Measurements from ENCODE around the gene CTIF. TPM values are rescaled to one million over a fixed set of nuclear protein-coding genes. Genes with fewer than 3 reads are reported as not detected.

Gene CTIF
- total RNA-seq, 2 donors from 2014 or later, result 4.6 to 4.7 TPM

GRCh38 chr18:48818329-48819254 is 279.8 kb downstream of the CTIF start:
- H3K9me3 Mint-ChIP-seq, result no peaks in the 10 kb centered on the region
- ATAC-seq (replicated peaks in 1 of 2) (no peak), DNase-seq (no peak)
- H3K4me3 Mint-ChIP-seq, result no peak overlapping the region
- H3K4me1 Mint-ChIP-seq (ENCODE audit: low read depth), result peaks cover 64% of the 10 kb centered on the region
- no peak overlapping the region for H3K27ac Mint-ChIP-seq
- no peaks in the 10 kb centered on the region for H3K27me3 Mint-ChIP-seq (ENCODE audit: low read depth)
- H3K36me3 Mint-ChIP-seq (ENCODE audit: insufficient read depth in 2 of 2), result no peaks in the 10 kb centered on the region

- DNase-seq (no peak), ATAC-seq (replicated peaks in 1 of 2) (no peak)
- H3K4me1 Mint-ChIP-seq (ENCODE audit: low read depth), result peaks cover 57% of the 10 kb centered on the region
- H3K36me3 Mint-ChIP-seq (ENCODE audit: insufficient read depth in 2 of 2), result no peaks in the 10 kb centered on the region
- H3K4me3 Mint-ChIP-seq, result no peak overlapping the region
- no peaks in the 10 kb centered on the region for H3K27me3 Mint-ChIP-seq (ENCODE audit: low read depth)
- no peak overlapping the region for H3K27ac Mint-ChIP-seq
- H3K9me3 Mint-ChIP-seq, result no peaks in the 10 kb centered on the region
Observed at GRCh38 chr18:48819276-48819675, 280.4 kb downstream of the CTIF start.

GRCh38 chr18:48819781-48820482 is 281.1 kb downstream of the CTIF start:
- H3K4me1 Mint-ChIP-seq (ENCODE audit: low read depth), result peaks cover 50% of the 10 kb centered on the region
- H3K36me3 Mint-ChIP-seq (ENCODE audit: insufficient read depth in 2 of 2), result no peaks in the 10 kb centered on the region
- no peak for ATAC-seq (replicated peaks in 1 of 2)
- no peaks in the 10 kb centered on the region for H3K27me3 Mint-ChIP-seq (ENCODE audit: low read depth)
- no peak overlapping the region for H3K27ac Mint-ChIP-seq
- no peak for DNase-seq
- H3K4me3 Mint-ChIP-seq, result peak overlapping the region; percentile 18 to 41
- no peaks in the 10 kb centered on the region for H3K9me3 Mint-ChIP-seq

- ATAC-seq (replicated peaks in 1 of 2) (peak; percentile 92 to 96), DNase-seq (peak; percentile 54 to 71)
- Mint-ChIP-seq H3K4me3 (peak overlapping the region; percentile 18 to 41), H3K27me3 (ENCODE audit: low read depth) (no peaks in the 10 kb centered on the region), H3K9me3 (no peaks in the 10 kb centered on the region), H3K4me1 (ENCODE audit: low read depth) (peaks cover 43% of the 10 kb centered on the region), H3K27ac (peak overlapping the region; percentile 5), H3K36me3 (ENCODE audit: insufficient read depth in 2 of 2) (no peaks in the 10 kb centered on the region)
Observed at GRCh38 chr18:48820483-48821250, 281.8 kb downstream of the CTIF start.

DNA sequence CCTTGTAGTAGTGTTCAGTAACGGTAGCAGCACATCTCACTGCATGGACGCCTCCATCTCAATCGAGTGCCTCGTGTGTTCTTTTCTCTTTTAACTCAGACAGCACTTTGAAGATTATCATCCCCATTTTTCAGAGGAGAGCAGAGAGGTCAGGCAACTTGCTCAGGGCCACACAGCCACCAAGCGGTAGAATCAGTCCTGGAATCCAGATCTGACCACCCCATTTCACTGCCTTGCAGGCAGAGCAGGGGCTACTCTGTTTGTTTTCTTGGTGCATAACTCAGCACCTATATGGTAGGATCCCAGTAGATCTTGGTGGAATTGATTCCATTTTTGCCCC is 282.4 kb downstream of the CTIF start:
- Mint-ChIP-seq H3K36me3 (ENCODE audit: insufficient read depth in 2 of 2) (no peaks in the 10 kb centered on the region), H3K4me1 (ENCODE audit: low read depth) (peaks cover 37% of the 10 kb centered on the region), H3K27me3 (ENCODE audit: low read depth) (no peaks in the 10 kb centered on the region), H3K9me3 (no peaks in the 10 kb centered on the region), H3K27ac (no peak overlapping the region), H3K4me3 (peak overlapping the region in 1 of 2 donors; percentile 41)
- ATAC-seq (replicated peaks in 1 of 2) (no peak), DNase-seq (no peak)

DNA sequence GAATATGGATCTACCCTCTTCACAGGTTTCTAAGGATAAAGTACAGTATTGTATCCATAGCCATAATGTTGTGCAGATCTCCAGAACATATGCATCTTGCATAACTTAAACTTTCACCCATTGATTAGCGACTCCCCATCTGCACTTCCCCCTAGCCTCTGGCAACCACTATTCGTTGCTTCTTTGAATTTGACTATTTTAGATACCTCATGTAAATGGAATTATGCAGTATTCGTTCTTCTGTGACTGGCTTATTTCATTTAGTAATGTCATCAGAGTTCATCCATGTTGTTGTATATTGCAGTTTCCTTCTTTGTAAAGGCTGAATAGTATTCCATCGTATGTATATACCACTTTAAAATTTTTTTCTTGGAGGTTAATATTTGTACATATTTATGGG is 283.0 kb downstream of the CTIF start:
- H3K4me3 Mint-ChIP-seq, result peak overlapping the region in 1 of 2 donors; percentile 3
- no peaks in the 10 kb centered on the region for H3K9me3 Mint-ChIP-seq
- ATAC-seq (replicated peaks in 1 of 2), result no peak
- peaks cover 32% of the 10 kb centered on the region for H3K4me1 Mint-ChIP-seq (ENCODE audit: low read depth)
- DNase-seq, result no peak
- no peaks in the 10 kb centered on the region for H3K36me3 Mint-ChIP-seq (ENCODE audit: insufficient read depth in 2 of 2)
- H3K27ac Mint-ChIP-seq, result peak overlapping the region; percentile 45
- no peaks in the 10 kb centered on the region for H3K27me3 Mint-ChIP-seq (ENCODE audit: low read depth)

DNA sequence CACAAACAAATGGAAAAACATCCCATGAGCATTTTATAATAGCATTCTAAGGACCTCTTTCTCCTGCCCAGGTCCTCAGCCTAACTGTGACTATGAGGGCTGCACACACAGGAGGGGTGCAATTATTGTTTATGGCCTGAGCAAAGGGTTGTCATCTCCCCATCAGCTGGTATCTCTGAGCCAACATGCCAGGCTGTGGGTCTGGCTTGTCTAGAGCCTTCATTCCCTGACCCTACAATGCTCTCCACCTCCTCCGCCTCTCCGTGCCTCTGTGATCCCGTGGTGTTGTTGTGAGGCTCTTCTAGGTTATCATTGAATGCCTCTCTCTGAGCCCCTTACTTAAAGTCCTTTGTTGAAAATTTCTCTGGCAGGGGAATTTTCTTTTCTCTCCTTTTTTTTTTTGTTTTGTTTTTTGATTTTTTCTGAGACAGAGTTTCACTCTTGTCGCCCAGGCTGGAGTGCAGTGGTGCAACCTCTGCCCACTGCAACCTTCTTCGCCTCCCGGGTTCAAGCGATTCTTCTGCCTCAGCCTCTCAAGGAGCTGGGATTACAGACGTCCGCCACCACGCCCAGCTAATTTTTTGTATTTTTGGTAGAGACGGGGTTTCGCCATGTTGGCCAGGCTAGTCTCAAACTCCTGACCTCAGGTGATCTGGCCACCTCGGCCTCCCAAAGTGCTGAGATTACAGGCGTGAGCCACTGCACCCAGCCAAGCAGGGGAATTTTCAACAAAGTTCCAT is 285.6 kb downstream of the CTIF start:
- Mint-ChIP-seq H3K9me3 (no peaks in the 10 kb centered on the region), H3K27ac (no peak overlapping the region), H3K4me3 (no peak overlapping the region), H3K4me1 (ENCODE audit: low read depth) (peaks cover 25% of the 10 kb centered on the region), H3K36me3 (ENCODE audit: insufficient read depth in 2 of 2) (no peaks in the 10 kb centered on the region), H3K27me3 (ENCODE audit: low read depth) (no peaks in the 10 kb centered on the region)
- DNase-seq (peak in 1 of 2 donors; percentile 0), ATAC-seq (replicated peaks in 1 of 2) (no peak)

DNA sequence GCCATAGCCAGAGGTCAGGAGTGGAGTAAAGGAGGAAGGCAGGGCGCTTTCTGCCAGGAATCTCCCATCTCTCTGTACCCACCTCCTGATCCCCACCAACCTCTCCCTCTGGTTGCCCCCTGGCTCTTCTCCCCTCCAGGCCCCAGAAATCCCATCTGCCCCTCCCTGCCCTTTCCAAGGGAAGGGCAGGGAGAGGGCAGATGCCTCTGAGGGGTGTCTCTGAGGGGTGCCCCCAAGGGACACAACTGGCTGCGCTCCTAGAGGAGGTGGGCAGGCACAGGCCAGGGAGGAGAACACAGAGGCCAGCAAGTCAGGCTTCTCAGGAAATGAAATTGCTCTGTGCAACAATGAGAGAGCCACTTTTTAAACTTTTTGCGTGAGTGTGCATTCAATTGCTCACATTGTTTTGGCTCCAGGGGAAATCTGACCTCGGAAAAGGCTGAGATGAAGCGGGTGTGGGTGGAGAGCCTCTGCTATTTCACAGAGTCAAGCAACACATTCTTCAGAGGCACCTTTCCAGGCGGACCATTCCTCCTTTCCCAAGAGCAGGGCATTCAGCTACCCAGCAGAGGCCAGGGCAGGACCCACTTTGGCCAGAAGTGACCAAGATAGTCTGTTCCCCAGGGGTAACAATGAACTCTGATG is 286.4 kb downstream of the CTIF start:
- no peaks in the 10 kb centered on the region for H3K9me3 Mint-ChIP-seq
- DNase-seq (peak in 1 of 2 donors; percentile 0), ATAC-seq (replicated peaks in 1 of 2) (no peak)
- no peak overlapping the region for H3K4me3 Mint-ChIP-seq
- no peaks in the 10 kb centered on the region for H3K27me3 Mint-ChIP-seq (ENCODE audit: low read depth)
- H3K27ac Mint-ChIP-seq, result no peak overlapping the region
- no peaks in the 10 kb centered on the region for H3K36me3 Mint-ChIP-seq (ENCODE audit: insufficient read depth in 2 of 2)
- peaks cover 18% of the 10 kb centered on the region for H3K4me1 Mint-ChIP-seq (ENCODE audit: low read depth)

GRCh38 chr18:48826271-48826670 is 287.4 kb downstream of the CTIF start:
- Mint-ChIP-seq H3K4me1 (ENCODE audit: low read depth) (peaks cover 14% of the 10 kb centered on the region), H3K27ac (no peak overlapping the region), H3K27me3 (ENCODE audit: low read depth) (no peaks in the 10 kb centered on the region), H3K9me3 (no peaks in the 10 kb centered on the region), H3K36me3 (ENCODE audit: insufficient read depth in 2 of 2) (no peaks in the 10 kb centered on the region), H3K4me3 (no peak overlapping the region)
- ATAC-seq (replicated peaks in 1 of 2), result no peak
- no peak for DNase-seq

- H3K27me3 Mint-ChIP-seq (ENCODE audit: low read depth), result no peaks in the 10 kb centered on the region
- H3K27ac Mint-ChIP-seq, result no peak overlapping the region
- H3K4me3 Mint-ChIP-seq, result no peak overlapping the region
- H3K9me3 Mint-ChIP-seq, result no peaks in the 10 kb centered on the region
- peaks cover 10% of the 10 kb centered on the region for H3K4me1 Mint-ChIP-seq (ENCODE audit: low read depth)
- no peak for DNase-seq
- ATAC-seq (replicated peaks in 1 of 2), result no peak
- no peaks in the 10 kb centered on the region for H3K36me3 Mint-ChIP-seq (ENCODE audit: insufficient read depth in 2 of 2)
Observed at GRCh38 chr18:48826806-48827205, 288.0 kb downstream of the CTIF start.

DNA sequence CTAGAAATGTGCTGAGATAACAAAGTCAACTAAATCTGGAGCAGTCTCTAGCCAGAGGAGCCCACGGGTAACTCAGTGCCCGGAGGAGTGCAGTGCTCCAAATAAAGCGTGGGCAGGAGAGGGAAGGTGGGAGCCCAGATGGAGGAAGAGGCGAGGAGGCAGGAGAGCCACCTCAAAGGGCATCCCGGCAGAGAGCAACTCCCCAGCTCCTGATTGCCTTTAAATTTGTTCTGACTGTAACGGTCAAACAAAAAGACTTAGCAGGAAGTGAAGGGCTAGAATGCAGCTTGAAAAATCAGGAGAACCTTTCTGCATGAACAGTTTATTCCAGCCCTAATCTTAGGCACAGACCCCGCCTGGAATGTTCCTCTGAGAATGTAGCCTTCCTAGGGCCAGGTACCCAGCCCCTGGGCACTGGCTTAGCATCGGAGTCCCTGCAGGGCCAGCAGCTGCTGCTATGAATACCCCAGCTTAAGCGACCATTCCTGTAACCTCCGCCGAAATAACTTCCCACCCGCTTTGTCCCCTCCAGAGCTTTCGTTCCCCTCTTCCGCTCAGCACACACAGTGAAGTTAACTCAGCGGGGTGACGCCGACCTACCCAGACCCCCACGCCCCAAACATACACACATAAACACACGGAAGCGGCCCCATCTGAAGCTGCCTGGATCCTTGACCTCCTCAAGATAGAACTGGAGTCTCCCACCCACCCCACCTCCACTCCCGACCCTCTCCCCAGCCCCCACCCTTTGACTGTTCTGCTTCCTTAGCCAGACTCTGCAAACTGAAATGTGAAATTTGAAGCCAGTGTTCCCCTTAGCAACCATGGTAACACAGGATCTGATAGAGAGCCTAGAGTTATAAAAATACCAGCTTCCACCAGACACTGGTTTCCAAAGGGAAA is 288.7 kb downstream of the CTIF start:
- no peak for ATAC-seq (replicated peaks in 1 of 2)
- H3K4me3 Mint-ChIP-seq, result no peak overlapping the region
- DNase-seq, result no peak
- no peaks in the 10 kb centered on the region for H3K9me3 Mint-ChIP-seq
- no peaks in the 10 kb centered on the region for H3K36me3 Mint-ChIP-seq (ENCODE audit: insufficient read depth in 2 of 2)
- peaks cover 13% of the 10 kb centered on the region for H3K4me1 Mint-ChIP-seq (ENCODE audit: low read depth)
- no peak overlapping the region for H3K27ac Mint-ChIP-seq
- no peaks in the 10 kb centered on the region for H3K27me3 Mint-ChIP-seq (ENCODE audit: low read depth)
